Hematopoietic multipotent progenitor cell treated with erythropoietin and hydrocortisone succinate and interleukin-3 and kit ligand, for 4 days (in vitro differentiated cells): ENCODE results near the gene DKK2.
A peak's percentile ranks its signal among the peaks of the same experiment; 100 is the strongest.

Source experiments
- DNase-seq: peaks from one replicate; pipeline ENCODE4 v3.0.0-alpha.2; 2015

The DKK2 gene

GRCh38 chr4:107035819-107036583, at the start of gene DKK2:
DKK2 (minus strand) TSS chr4:107036313; CDS start chr4:107035591, 722 bp downstream.
- peak; percentile 14 for DNase-seq

- DNase-seq = no peak
These were observed 41.1 kb upstream of the DKK2 start for GRCh38 chr4:107077192-107077591.

DNA sequence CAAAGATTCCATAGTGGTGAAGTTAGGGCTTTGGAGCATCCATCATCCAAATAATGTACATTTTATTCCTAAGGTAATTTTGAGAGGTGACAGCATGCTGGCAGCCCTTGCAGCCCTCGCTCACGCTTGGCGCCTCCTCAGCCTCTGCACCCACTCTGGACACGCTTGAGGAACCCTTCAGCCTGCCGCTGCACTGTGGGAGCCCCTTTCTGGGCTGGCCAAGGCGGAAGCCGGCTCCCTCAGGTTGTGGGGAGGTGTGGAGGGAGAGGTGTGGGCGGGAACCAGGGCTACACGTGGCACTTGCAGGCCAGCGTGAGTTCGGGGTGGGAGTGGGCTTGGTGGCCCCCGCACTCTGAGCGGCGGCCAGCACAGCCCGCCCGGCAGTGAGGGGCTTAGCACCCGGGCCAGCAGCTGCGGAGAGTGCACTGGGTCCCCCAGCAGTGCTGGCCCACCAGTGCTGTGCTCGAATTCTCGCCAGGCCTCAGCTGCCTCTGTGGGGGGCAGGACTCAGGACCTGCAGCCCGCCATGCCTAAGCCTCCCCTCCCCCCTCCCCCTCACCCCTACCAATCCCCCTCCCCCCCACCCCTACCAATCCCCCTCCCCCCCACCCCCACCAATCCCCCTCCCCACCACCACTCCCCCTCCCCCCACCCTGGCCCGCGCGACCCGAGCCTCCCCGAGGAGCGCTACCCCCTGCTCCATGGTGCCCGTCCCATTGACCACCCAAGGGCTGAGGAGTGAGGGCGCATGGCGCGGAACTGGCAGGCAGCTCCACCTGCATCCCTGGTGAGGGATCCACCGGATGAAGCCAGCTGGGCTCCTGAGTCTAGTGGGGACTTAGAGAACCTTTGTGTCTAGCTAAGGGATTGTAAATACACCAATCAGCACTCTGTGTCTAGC, 37.0 kb upstream of the DKK2 start:
- DNase-seq = no peak

DNA sequence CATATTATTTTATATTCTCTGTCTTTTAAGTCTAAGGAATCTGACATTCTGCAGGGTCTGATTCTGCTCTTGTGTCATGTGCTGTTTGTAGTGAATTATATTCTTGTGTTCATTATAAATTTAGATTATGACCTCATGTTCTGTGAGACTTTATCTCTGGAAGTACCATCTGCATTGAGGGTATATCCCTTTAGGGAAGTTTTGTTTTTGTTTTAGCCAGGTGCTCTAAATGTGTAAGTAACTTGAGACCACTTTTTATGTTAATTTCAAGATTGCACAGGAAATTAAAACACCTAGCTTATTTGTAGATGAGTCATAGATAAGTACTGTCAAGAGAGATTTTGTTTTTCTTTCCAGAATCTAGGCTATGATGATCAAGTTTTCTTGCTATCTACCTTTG, 35.0 kb upstream of the DKK2 start:
- no peak for DNase-seq

DNA sequence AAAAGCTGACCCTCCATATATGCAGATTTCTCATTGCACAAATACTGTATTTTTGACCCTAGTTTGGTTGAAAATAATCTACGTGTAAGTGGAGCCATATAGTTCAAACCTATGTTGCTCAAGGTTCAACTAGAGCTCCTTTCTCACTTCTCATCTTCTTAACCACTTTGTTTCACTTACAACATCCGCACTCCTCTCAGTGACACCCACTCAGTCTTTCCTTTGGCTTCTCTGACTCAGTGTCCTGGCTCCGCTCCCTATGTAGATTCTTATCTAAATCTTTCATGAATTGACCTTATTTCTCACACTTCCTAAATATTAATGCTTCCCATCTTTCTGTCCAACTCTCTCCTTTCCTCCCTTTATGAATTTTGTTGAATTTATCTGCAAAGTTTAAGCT, 32.9 kb upstream of the DKK2 start:
- DNase-seq = no peak

DNA sequence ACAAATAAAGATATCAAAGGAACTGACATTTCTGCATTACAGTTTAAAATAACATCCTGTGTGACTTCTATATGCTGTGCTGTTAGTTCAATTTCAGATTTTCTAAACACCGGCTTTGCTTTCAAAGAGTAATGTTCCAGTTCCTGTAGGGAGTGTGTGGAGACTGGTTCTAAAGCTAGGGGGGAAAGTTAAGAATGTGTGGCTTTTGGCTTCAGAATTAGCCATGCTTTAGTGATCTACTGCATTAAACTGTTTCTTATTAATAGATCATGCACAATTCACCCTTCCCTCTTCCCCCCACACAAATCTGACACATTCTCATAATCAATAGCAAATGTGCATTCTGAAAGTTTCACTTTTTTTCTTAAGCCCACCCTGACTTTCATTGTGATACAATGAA, 32.0 kb upstream of the DKK2 start:
- DNase-seq = no peak

DNA sequence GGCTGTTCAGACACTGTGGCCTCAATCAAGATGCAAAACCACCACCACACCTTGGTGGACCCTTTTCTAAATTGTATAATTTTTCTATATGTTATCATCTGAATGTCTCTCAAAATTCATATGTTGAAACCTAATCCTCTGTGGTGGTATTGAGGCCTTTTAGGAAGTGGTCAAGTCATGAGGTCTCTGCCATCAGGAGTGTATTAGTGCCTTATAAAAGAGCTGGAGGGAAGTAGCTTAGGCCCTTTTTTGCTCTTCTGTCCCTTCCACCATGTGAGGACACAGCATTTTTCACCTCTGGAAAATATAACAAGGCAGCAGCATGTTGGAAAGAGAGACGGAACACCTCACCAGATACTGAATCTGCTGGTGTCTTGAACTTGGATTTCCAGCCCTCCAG, 30.5 kb upstream of the DKK2 start:
- no peak for DNase-seq

DNA sequence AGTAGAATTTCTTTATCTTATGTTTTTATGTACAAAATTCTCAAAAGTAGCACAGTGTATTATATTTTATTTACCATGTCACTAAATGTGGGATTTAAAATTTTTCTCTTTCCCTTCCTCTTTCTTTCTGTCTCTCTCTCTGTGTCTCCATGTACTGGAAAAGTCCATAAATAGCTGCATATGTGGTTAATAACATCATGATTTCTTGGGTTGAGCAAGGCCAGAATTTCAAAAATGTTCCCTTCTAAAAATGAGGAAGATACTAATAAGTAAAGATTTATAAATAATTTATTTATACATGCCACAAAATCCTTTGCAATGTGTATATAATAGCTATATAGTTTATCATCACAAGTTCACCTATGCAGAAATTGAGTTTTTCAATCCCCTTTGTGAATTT, 29.1 kb upstream of the DKK2 start:
- DNase-seq = no peak

GRCh38 chr4:107060388-107060787, 24.3 kb upstream of the DKK2 start:
- DNase-seq = no peak

GRCh38 chr4:107058828-107059227, 22.7 kb upstream of the DKK2 start:
- DNase-seq = no peak

- peak; percentile 18 for DNase-seq
These were observed 14.5 kb upstream of the DKK2 start for GRCh38 chr4:107050525-107051135.

GRCh38 chr4:107046261-107046660, 10.1 kb upstream of the DKK2 start:
- DNase-seq = no peak

- DNase-seq = peak; percentile 11
These were observed 8.1 kb upstream of the DKK2 start for GRCh38 chr4:107044170-107044569.

DNA sequence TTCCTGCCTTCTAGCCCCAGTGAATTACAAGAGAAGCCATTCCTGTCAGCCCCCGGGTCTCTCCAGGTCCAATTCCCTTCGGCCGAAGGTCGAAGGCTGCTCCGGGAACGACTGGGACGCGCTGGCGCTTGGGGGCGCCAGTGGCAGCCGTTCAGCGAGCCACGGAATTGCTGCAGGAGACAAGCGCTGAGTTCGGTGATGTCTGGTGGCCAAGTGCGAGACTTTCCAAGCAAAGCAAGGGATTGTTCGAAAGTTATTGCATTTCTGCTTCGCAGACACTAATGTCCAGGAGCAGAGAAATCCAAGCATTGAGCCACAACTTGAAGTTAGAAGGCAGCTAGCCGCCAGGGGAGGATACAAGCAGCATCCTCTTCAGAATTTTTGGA, 1.1 kb upstream of the DKK2 start:
- peak; percentile 20 for DNase-seq

GRCh38 chr4:107036584-107037198, 578 bp upstream of the DKK2 start:
- no peak for DNase-seq

DNA sequence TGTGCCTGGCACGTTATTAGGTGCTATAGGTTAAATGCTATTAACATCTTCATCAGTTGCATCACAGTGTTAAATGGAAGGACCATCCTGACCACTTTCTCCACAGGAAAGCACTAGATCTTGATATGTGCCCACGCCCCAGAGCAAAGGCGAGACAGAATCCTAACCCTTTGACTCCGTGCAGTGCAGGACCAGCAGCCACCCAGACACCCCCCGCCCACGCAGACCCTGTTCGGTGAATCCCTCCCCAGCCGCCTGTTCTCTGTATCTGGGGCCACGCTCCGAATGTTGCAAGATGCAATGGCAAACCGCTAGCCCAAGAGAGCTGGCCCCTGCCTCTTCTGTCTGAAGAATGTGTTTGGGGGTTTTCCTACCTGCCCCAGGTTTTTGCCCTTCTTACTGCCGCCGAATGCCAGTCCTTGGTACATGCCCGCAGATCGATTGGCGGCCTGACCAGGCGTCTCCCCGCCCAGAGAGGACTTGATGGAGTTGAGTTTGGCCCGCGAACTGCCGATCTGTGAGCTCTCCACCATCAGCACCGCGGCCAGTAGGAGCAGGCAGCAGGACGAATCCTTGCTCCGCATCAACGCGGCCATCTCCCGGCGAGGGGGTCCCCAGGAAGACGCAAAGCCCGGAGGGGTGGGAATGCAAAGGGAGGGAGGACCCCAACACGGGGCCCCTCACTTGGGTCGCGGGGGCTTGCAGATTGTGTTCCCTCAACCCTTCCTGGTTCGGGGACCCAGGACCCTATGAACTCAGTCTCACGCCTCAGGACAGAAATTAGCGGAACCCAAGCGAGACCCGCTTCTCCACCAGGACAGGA, 906 bp downstream of the DKK2 start:
- peak; percentile 11 for DNase-seq

DNA sequence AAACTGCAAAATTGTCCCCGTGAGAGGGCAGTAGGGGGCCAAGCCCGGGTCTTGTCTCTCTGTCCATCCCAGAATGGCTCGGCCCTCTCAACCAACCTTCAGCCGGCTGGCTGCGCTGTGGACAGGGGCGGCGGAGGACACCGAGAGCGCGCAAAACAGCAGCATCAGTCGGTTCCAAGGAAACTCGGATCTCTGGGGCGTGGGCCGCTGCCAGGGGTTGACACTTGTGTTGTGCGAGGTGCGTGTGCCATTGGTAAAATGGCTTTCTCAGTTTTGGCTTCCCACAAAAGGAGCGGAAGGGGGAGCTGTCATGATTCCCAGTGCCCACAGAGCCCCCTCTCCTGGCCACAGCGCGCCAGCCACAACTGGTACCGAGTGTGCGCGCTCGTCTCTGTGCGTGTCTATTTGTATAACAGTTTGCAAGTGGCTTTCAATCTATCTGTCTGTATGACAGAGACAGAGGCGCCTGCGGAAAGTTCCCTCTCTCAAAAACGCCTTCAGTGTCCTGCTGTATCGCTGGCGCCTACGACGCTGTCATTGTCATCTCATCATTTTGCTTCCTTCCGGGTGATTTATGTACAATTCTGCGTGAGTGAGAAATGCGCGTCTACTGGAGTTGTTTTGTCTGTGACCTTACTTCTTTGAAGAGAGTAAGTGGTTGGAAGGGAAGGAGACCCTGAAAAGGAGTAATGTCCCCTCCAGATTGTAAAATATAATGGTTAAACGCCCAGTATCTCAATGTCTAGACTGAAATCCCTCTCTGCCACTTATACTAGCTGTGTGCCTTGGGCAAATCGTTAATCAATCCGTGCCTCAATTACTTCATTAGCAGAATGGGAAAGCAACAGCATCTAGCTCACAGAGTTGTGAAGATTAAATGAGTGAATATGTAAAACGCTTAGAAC, 1.8 kb downstream of the DKK2 start:
- peak; percentile 25 for DNase-seq

- DNase-seq = no peak
These were observed 8.7 kb downstream of the DKK2 start for GRCh38 chr4:107027379-107027778.

- DNase-seq = no peak
These were observed 17.8 kb downstream of the DKK2 start for GRCh38 chr4:107018344-107018735.

DNA sequence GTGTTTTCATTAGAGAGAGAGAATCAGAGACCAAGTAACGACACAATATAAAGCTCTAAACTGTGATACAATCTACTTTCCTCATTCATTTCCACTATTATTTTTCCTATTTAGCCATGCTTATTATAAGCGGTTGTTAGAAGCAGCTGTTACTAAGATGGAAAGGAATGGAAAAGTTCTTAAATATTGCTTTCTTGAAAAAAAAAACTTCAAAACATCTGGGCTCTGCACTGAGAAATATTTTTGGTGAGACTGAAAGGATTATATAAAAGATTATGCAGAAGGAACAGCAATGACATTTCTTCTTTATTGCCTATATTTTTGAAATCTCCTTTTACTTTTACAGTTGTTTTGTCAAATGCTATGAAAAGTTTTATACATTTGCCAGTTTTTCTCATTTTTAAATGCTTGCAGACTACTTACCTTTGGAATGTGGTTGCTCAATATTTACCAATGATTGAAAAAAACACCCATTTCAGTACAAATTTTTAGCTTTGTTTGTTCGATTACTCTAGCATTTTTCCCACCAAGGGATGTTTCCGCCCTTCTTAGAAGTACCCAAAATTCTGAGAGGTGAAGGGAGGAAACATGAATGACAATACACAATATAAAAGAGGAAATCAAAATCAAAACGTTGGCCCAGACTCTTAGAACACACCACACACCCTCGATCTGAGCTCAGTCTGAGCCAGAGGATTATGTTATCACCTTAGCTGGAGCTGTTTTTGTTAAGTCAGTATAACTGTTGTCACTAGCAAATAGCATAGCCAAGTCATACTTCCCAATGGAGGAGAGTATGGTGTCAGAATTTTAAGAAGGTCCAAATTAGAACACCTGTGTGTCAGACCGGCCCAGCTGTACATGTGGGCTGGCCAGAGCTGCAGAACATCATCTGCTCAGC, 18.4 kb downstream of the DKK2 start:
- no peak for DNase-seq
